ENCODE data around the gene NFIA. TPM values are rescaled to one million over a fixed set of nuclear protein-coding genes. Genes with fewer than 3 reads are reported as not detected.
A peak's percentile ranks its signal among the peaks of the same experiment; 100 is the strongest.

NFIA gene
- total RNA-seq, 1 donor from 2014 or later = 49.4 TPM

GRCh38 chr1:61133335-61134019 is 51.1 kb downstream of the NFIA start:
- no peak overlapping the region for H3K4me3 Mint-ChIP-seq
- TF ChIP-seq CTCF (conservative IDR thresholded peaks at IDR 0.05) = no peak
- H3K4me1 Mint-ChIP-seq (ENCODE audit: unreplicated experiment) = peaks cover 36% of the 10 kb centered on the region
- no peaks in the 10 kb centered on the region for H3K27me3 Mint-ChIP-seq
- H3K36me3 Mint-ChIP-seq = no peaks in the 10 kb centered on the region
- no peak for DNase-seq (ENCODE audit: extremely low spot score, unreplicated experiment)
- peak overlapping the region; percentile 73 for H3K27ac Mint-ChIP-seq
- H3K9me3 Mint-ChIP-seq = no peaks in the 10 kb centered on the region

- no peak overlapping the region for H3K27ac Mint-ChIP-seq
- no peak for TF ChIP-seq CTCF (conservative IDR thresholded peaks at IDR 0.05)
- H3K4me1 Mint-ChIP-seq (ENCODE audit: unreplicated experiment) = peaks cover 47% of the 10 kb centered on the region
- H3K4me3 Mint-ChIP-seq = no peak overlapping the region
- H3K9me3 Mint-ChIP-seq = no peaks in the 10 kb centered on the region
- peaks cover 7% of the 10 kb centered on the region for H3K36me3 Mint-ChIP-seq
- peaks cover 5% of the 10 kb centered on the region for H3K27me3 Mint-ChIP-seq
- no peak for DNase-seq (ENCODE audit: extremely low spot score, unreplicated experiment)
These were observed 52.9 kb downstream of the NFIA start for GRCh38 chr1:61135291-61135690.

GRCh38 chr1:61138305-61138704 is 55.9 kb downstream of the NFIA start:
- peaks cover 48% of the 10 kb centered on the region for H3K4me1 Mint-ChIP-seq (ENCODE audit: unreplicated experiment)
- no peak for TF ChIP-seq CTCF (conservative IDR thresholded peaks at IDR 0.05)
- DNase-seq (ENCODE audit: extremely low spot score, unreplicated experiment) = no peak
- H3K9me3 Mint-ChIP-seq = no peaks in the 10 kb centered on the region
- peaks cover 5% of the 10 kb centered on the region for H3K27me3 Mint-ChIP-seq
- H3K36me3 Mint-ChIP-seq = peaks cover 10% of the 10 kb centered on the region
- H3K27ac Mint-ChIP-seq = no peak overlapping the region
- H3K4me3 Mint-ChIP-seq = no peak overlapping the region

- TF ChIP-seq CTCF (conservative IDR thresholded peaks at IDR 0.05) = no peak
- Mint-ChIP-seq H3K27me3 (peaks cover 5% of the 10 kb centered on the region), H3K4me3 (peak overlapping the region; percentile 6), H3K4me1 (ENCODE audit: unreplicated experiment) (peaks cover 52% of the 10 kb centered on the region), H3K27ac (peak overlapping the region; percentile 18), H3K9me3 (no peaks in the 10 kb centered on the region), H3K36me3 (peaks cover 13% of the 10 kb centered on the region)
- DNase-seq (ENCODE audit: extremely low spot score, unreplicated experiment) = no peak
These were observed 56.8 kb downstream of the NFIA start for GRCh38 chr1:61138921-61139774.

- peaks cover 17% of the 10 kb centered on the region for H3K36me3 Mint-ChIP-seq
- no peak for DNase-seq (ENCODE audit: extremely low spot score, unreplicated experiment)
- H3K9me3 Mint-ChIP-seq = no peaks in the 10 kb centered on the region
- H3K4me3 Mint-ChIP-seq = no peak overlapping the region
- TF ChIP-seq CTCF (conservative IDR thresholded peaks at IDR 0.05) = no peak
- peaks cover 5% of the 10 kb centered on the region for H3K27me3 Mint-ChIP-seq
- H3K4me1 Mint-ChIP-seq (ENCODE audit: unreplicated experiment) = peaks cover 51% of the 10 kb centered on the region
- H3K27ac Mint-ChIP-seq = peak overlapping the region; percentile 18
These were observed 57.6 kb downstream of the NFIA start for GRCh38 chr1:61139775-61140549.

Measured in type B pancreatic cell (in vitro differentiated cells).